Measurements from ENCODE around the gene MYH4.

MYH4 gene

GRCh38 chr17:10421211-10421610, 48.1 kb downstream of the MYH4 start:
- DNase-seq, result no peak

GRCh38 chr17:10420811-10421210, 48.5 kb downstream of the MYH4 start:
- no peak for DNase-seq

GRCh38 chr17:10417431-10417830, 51.9 kb downstream of the MYH4 start:
- no peak for DNase-seq

GRCh38 chr17:10415161-10415560, 54.2 kb downstream of the MYH4 start:
- DNase-seq, result no peak

- DNase-seq, result no peak
Observed at GRCh38 chr17:10403589-10403988, 65.8 kb downstream of the MYH4 start.

GRCh38 chr17:10398352-10398751, 71.0 kb downstream of the MYH4 start:
- DNase-seq, result no peak

- no peak for DNase-seq
Observed at GRCh38 chr17:10396524-10397163, 72.7 kb downstream of the MYH4 start.

GRCh38 chr17:10394201-10394887, 75.0 kb downstream of the MYH4 start:
- DNase-seq, result no peak
